Karpas-422 (cell line): ENCODE data around the gene EIF3K. TPM values are rescaled to one million over a fixed set of nuclear protein-coding genes. Genes with fewer than 3 reads are reported as not detected.

Source experiments
- DNase-seq: peaks from one replicate; pipeline ENCODE4 v3.0.0-alpha.2; 2015
- H2AFZ ChIP-seq: fragments of 200-600 bp; sonication (generic); 2 replicates; pipeline ENCODE4 v1.6.1; 2014; ENCODE audit warnings: antibody characterized with exemption, low read length, mixed read lengths
- H3K27ac ChIP-seq: fragments of 200-600 bp; sonication (generic); 2 replicates; pipeline ENCODE4 v1.5.1; 2014; ENCODE audit warnings: mild to moderate bottlenecking, low read length, moderate library complexity
- H3K27me3 ChIP-seq: fragments of 200-600 bp; sonication (generic); 2 replicates; pipeline ENCODE4 v1.6.1; 2014; ENCODE audit warnings: low read length, mixed read lengths
- H3K36me3 ChIP-seq: fragments of 200-600 bp; sonication (generic); 2 replicates; pipeline ENCODE4 v1.6.1; 2014; ENCODE audit warnings: low read length, mixed read lengths; ENCODE audit not compliant: insufficient read depth
- H3K4me1 ChIP-seq: fragments of 200-600 bp; sonication (generic); 2 replicates; pipeline ENCODE4 v1.6.1; 2014; ENCODE audit warnings: mild to moderate bottlenecking, low read length, mixed read lengths
- H3K4me2 ChIP-seq: fragments of 200-600 bp; sonication (generic); 2 replicates; pipeline ENCODE4 v1.6.1; 2014; ENCODE audit warnings: low read length, low read depth, mild to moderate bottlenecking; ENCODE audit not compliant: poor library complexity, severe bottlenecking
- H3K4me3 ChIP-seq: fragments of 200-600 bp; sonication (generic); 2 replicates; pipeline ENCODE4 v1.5.1; 2014; ENCODE audit warnings: mild to moderate bottlenecking, antibody characterized with exemption, low read length, mixed read lengths
- H3K79me2 ChIP-seq: fragments of 200-600 bp; sonication (generic); 2 replicates; pipeline ENCODE4 v1.6.1; 2014; ENCODE audit warnings: mild to moderate bottlenecking, low read length, mixed read lengths
- H3K9ac ChIP-seq: fragments of 200-600 bp; sonication (generic); 2 replicates; pipeline ENCODE4 v1.6.0; 2014; ENCODE audit warnings: low read length
- H3K9me2 ChIP-seq: fragments of 200-600 bp; sonication (generic), shearing (Covaris generic); replicated peaks from 2 replicates; pipeline ENCODE4 v1.6.0; 2014; ENCODE audit warnings: mild to moderate bottlenecking, low read length, moderate library complexity; ENCODE audit not compliant: insufficient read depth
- H3K9me3 ChIP-seq: fragments of 300-700, 200-600 bp; sonication (generic); 2 replicates; pipeline ENCODE4 v1.6.1; 2014; ENCODE audit warnings: low read length, mixed read lengths
- H4K20me1 ChIP-seq: fragments of 200-600 bp; sonication (generic); 2 replicates; pipeline ENCODE4 v1.6.1; 2014; ENCODE audit warnings: mild to moderate bottlenecking, antibody characterized with exemption, low read length, low read depth; ENCODE audit not compliant: insufficient read depth
- total RNA-seq: library from RNA; depleted of rRNA; stranded (reverse); fragments of >200 nt; shearing (Covaris generic); gene quantifications from 2 replicates; pipeline ENCODE4 v1.2.3, GENCODE V29; 2014; ENCODE audit warnings: low replicate concordance; rRNA removed

Gene EIF3K
- total RNA-seq, 1 experiment from 2014 or later, result 474 TPM

DNA sequence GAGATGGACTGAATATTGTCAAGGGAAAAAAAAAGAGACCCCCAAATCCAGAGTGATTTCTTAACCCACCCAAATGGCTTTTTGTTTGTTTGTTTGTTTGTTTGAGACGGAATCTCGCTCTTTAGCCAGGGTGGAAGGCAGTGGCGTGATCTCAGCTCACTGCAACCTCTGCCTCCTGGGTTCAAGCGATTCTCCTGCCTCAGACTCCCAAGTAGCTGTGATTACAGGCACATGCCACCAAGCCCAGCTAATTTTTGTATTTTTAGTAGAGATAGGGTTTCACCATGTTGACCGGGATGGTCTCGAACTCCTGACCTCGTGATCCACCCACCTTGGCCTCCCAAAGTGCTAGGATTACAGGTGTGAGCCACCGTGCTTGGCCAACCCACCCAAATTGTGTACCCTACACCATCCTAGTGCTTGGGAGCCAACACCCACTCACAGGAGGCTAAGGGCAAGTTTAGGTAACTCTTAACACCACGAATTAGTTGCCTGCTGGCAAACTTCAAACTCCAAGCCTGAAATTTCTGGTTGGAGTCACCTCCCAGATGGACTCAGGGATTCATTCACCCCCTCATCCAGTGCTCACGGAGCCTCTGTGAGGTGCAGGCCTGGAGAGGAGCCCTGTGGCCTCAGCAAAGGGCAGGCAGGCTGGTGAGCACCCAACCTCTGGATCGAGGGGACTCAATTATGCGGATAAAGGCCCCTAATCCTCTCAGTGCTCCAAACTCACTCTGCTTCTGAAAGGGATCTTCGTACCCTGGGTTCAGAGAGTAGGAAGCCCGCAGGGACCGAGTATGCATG, 66.1 kb downstream of the EIF3K start:
- Histone ChIP-seq H3K36me3 (0 out of 2 replicates have a peak, but pooled peaks cover 3% of the 10 kb centered on the region), H3K4me3 (no peak overlapping the region), H3K9me3 (no peaks in the 10 kb centered on the region), H3K9ac (peak overlapping the region; percentile 11; the same call in 1 of the 2 replicates), H2AFZ (no peak overlapping the region), H3K79me2 (peaks cover 97% of the 10 kb centered on the region), H3K27me3 (no peaks in the 10 kb centered on the region), H3K4me1 (peaks cover 33% of the 10 kb centered on the region), H4K20me1 (0 out of 2 replicates have a peak, but pooled peaks cover 3% of the 10 kb centered on the region), H3K27ac (no peak overlapping the region), H3K9me2 (no peaks in the 10 kb centered on the region), H3K4me2 (no peak overlapping the region)
- no peak for DNase-seq

DNA sequence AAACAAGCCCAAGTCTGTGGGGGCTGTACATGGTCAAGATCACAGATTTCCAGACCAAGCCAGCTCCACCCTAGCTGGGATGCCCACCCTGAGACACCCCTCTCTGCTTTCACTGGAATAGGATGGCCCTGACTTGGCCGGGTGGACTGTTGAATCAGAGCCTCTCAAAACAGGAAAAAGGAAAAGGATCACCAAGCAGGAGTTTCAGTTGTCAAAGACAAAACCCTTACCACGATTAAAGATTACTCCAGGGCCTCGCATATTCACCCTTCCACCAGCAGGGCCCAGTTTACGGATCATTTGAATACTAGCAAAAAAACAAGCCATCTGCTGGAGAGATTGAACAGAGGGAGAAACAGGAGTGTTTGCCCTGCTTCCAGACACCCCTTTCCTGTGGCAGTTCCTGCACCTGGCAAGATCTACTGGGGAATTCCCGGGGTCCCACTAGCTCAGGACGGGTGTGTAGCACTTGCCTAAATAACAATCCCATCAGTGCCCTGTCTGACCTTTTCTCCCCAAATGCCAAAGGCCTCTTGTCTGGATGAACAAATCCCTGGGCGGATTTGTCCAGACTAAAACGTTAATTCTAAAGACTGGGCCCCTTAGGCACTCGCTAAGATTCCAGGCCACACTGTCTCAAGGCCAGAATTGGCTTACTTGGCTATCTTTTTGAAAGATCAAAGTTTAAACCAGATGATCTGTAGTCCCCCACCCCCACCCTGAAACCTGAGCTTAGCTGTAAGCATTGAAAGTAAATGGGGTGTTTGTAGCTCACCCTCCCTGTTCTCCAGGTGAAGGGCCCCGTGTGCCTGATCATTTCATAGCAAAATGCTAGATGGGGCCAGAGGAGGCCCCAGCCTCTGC, 66.9 kb downstream of the EIF3K start:
- Histone ChIP-seq H3K27me3 (no peaks in the 10 kb centered on the region), H3K4me1 (peaks cover 33% of the 10 kb centered on the region), H2AFZ (no peak overlapping the region), H3K9ac (peak overlapping the region; percentile 11; the same call in 1 of the 2 replicates), H3K9me3 (no peaks in the 10 kb centered on the region), H3K9me2 (no peaks in the 10 kb centered on the region), H3K27ac (peak overlapping the region; percentile 44), H3K79me2 (peaks cover 98% of the 10 kb centered on the region), H3K4me3 (no peak overlapping the region), H3K36me3 (0 out of 2 replicates have a peak, but pooled peaks cover 3% of the 10 kb centered on the region), H4K20me1 (peaks cover 4% of the 10 kb centered on the region; the same call in 1 of the 2 replicates), H3K4me2 (no peak overlapping the region)
- no peak for DNase-seq

DNA sequence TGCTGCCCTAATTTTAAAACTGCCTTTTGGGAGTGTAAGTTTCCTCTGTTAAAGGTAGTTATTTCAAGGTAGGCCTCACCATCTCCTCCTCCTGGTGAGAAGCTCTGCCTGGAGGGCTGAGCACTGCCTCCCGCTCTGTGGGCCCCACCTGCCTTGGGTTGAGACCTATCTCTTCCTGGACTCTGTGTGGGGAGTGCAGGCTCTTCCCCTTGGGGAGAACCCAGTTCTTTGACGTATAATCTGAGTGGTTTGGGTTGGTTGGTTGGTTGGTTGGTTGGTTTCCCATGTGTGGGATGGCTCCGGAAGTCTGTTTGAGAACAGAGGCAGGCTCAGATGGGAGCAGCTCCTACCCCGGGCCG, 67.5 kb downstream of the EIF3K start:
- H3K4me2 ChIP-seq, result no peak overlapping the region
- no peak for DNase-seq
- H3K79me2 ChIP-seq, result peaks cover 97% of the 10 kb centered on the region
- 0 out of 2 replicates have a peak, but pooled peaks cover under 1% of the 10 kb centered on the region for H3K36me3 ChIP-seq
- no peak overlapping the region for H3K27ac ChIP-seq
- no peaks in the 10 kb centered on the region for H3K9me3 ChIP-seq
- H3K27me3 ChIP-seq, result no peaks in the 10 kb centered on the region
- H3K4me1 ChIP-seq, result peaks cover 33% of the 10 kb centered on the region
- no peaks in the 10 kb centered on the region for H3K9me2 ChIP-seq
- H4K20me1 ChIP-seq, result peaks cover 4% of the 10 kb centered on the region; the same call in 1 of the 2 replicates
- H3K4me3 ChIP-seq, result no peak overlapping the region
- H2AFZ ChIP-seq, result no peak overlapping the region
- H3K9ac ChIP-seq, result no peak overlapping the region

Other genes with a start within 250 kb of the EIF3K start
- gene PSMD8, start 244.6 kb upstream of the EIF3K start, total RNA-seq, result 188 and 199 TPM in 2 replicates
- gene GGN, start 231.2 kb upstream of the EIF3K start, total RNA-seq, result not detected in 2 replicates
- gene SPRED3, start 230.5 kb upstream of the EIF3K start, total RNA-seq, result 0.07 and 0.11 TPM in 2 replicates
- 12.8 and 21.4 TPM in 2 replicates for gene FAM98C, start 216.1 kb upstream of the EIF3K start, total RNA-seq
- gene RASGRP4, start 193.0 kb upstream of the EIF3K start, total RNA-seq, result 0.14 and 0.15 TPM in 2 replicates
- 0.45 and 1.3 TPM in 2 replicates for gene RYR1, start 185.5 kb upstream of the EIF3K start, total RNA-seq
- gene MAP4K1, start 1.2 kb upstream of the EIF3K start, total RNA-seq, result 262 and 352 TPM in 2 replicates
- 54.6 and 106 TPM in 2 replicates for gene ACTN4, start 28.5 kb downstream of the EIF3K start, total RNA-seq
- 0.40 TPM in 1 of 2 replicates, not detected in the other for gene CAPN12, start 125.3 kb downstream of the EIF3K start, total RNA-seq
- gene LGALS7, start 154.3 kb downstream of the EIF3K start, total RNA-seq, result not detected in 2 replicates
- not detected in 2 replicates for gene LGALS7B, start 170.0 kb downstream of the EIF3K start, total RNA-seq
- gene LGALS4, start 193.8 kb downstream of the EIF3K start, total RNA-seq, result 0.52 and 1.4 TPM in 2 replicates
- gene ECH1, start 212.6 kb downstream of the EIF3K start, total RNA-seq, result 150 and 162 TPM in 2 replicates
- gene HNRNPL, start 230.8 kb downstream of the EIF3K start, total RNA-seq, result 212 and 217 TPM in 2 replicates